Measurements from ENCODE around the gene CDH3. TPM values are rescaled to one million over a fixed set of nuclear protein-coding genes. Genes with fewer than 3 reads are reported as not detected.

The CDH3 gene
- total and polyA plus RNA-seq, 2 of the 8 experiments (the other 6 are each of a cell fraction or from before 2014, with no cell fraction given), result 146 to 171 TPM

DNA sequence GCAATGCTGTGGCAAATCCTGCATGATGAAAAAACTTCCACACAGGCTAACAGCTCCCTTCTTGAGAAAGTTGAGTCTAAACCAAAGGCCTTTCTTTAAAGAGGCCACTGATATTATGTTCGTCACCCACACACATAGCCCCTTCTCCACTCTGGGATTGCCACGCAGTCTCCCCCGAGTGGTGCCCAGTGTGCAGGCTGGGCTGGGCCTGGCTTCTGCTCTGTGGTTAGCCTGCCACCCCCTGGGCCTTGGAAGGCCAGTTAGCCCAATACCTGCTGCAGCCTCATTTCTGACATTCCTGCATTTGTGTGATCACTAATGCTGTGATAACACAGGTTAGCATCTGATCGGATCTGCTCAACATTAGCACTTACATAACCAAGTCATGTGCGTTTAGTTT lies 44.8 kb downstream of the CDH3 start:
- no peak overlapping the region for H2BK120ac ChIP-seq (replicated peaks; ENCODE audit: low read depth, low read length)
- H3K18ac ChIP-seq (ENCODE audit: extremely low read depth, low read length), result no peak overlapping the region
- no peak overlapping the region for H3K9ac ChIP-seq (replicated peaks in 1 of 4; ENCODE audit: extremely low read depth in 1 of 4, low read depth in 3 of 4, low read length in 3 of 4)
- TF ChIP-seq TEAD4 (IDR thresholded peaks at IDR 0.05; ENCODE audit: low read depth, low read length), result 0 out of 2 replicates have a peak, but pooled peaks have one; percentile 19
- TF ChIP-seq SAP30 (IDR thresholded peaks at IDR 0.05; ENCODE audit: insufficient read depth, insufficient replicate concordance, low read length), result no peak
- TF ChIP-seq USF2 (IDR thresholded peaks at IDR 0.05; ENCODE audit: low read length), result no peak
- peak; percentile 26 to 37; a peak in 3 of 4 replicates for TF ChIP-seq RAD21 (IDR thresholded peaks at IDR 0.05 in 1 of 2, conservative IDR thresholded peaks at IDR 0.05 in 1 of 2; ENCODE audit: low read depth in 2 of 2, low read length in 2 of 2)
- H3K23ac ChIP-seq (ENCODE audit: insufficient read length), result no peak overlapping the region
- H3K4me1 ChIP-seq (replicated peaks in 1 of 4; ENCODE audit: control insufficient read depth in 3 of 4, insufficient read depth in 4 of 4, low read length in 3 of 4), result no peaks in the 10 kb centered on the region
- no peaks in the 10 kb centered on the region for H3K9me3 ChIP-seq (ENCODE audit: insufficient read depth in 2 of 2, low read depth in 1 of 2, low read length in 1 of 2)
- no peak overlapping the region for H3K56ac ChIP-seq (replicated peaks; ENCODE audit: insufficient read length, low read depth, low read length)
- no peak for DNase-seq (ENCODE audit: low read depth in 1 of 2, low spot score in 2 of 2)
- 89% methylated on average over 5 of the region's 5 CpGs; no CpG with 5 or more reads in 1 of the 2 experiments for WGBS, 2 experiments (ENCODE audit: extremely low coverage in 1 of 2, insufficient coverage in 1 of 2, insufficient read length in 1 of 2, insufficient replicate concordance in 2 of 2, low coverage in 1 of 2, low lambda C conversion rate in 2 of 2, missing lambda C conversion rate in 1 of 2)
- peaks cover 27 to 77% (median 61%) of the 10 kb centered on the region in 4 experiments for H3K36me3 ChIP-seq (ENCODE audit: control insufficient read depth in 2 of 4, insufficient read depth in 4 of 4, low read length in 3 of 4)
- H2BK20ac ChIP-seq (ENCODE audit: low read length), result no peak overlapping the region
- no peak overlapping the region for H4K91ac ChIP-seq (replicated peaks; ENCODE audit: insufficient read length, low read length)
- H3K27me3 ChIP-seq (replicated peaks in 1 of 4; ENCODE audit: control insufficient read depth in 3 of 4, extremely low read depth in 1 of 4, insufficient read depth in 3 of 4, low read length in 3 of 4), result no peaks in the 10 kb centered on the region; a peak in 1 of 7 replicates
- ChIA-PET POLR2A (ENCODE audit: partially characterized antibody) (interaction anchor here (1.7 kb wide), 1 partner anchor 100 kb away, joined by 4 read pairs; no protein-coding TSS in a partner anchor), CTCF (ENCODE audit: partially characterized antibody) (interaction anchor here (1.1 to 3.4 kb wide), 4 partner anchors 8 to 162 kb away, joined by 3 to 16 read pairs (median 5); no protein-coding TSS in a partner anchor)
- peaks cover 0 to 3% of the 10 kb centered on the region in 2 experiments for H4K20me1 ChIP-seq (replicated peaks in 1 of 2; ENCODE audit: control insufficient read depth in 1 of 2, insufficient read depth in 2 of 2, low read length in 2 of 2)
- H4K8ac ChIP-seq (ENCODE audit: extremely low read depth, insufficient read depth, low read length), result no peak overlapping the region
- no peak for FAIRE-seq
- H2BK12ac ChIP-seq (ENCODE audit: low read depth, low read length), result no peak overlapping the region
- H3K23me2 ChIP-seq (ENCODE audit: low read depth, low read length), result 0 out of 2 replicates have a peak, but pooled peaks cover 2% of the 10 kb centered on the region
- no peak overlapping the region for H3K4me2 ChIP-seq (ENCODE audit: insufficient read depth in 1 of 2, low read depth in 2 of 2, low read length in 2 of 2)
- no peak overlapping the region for H3K4ac ChIP-seq (replicated peaks; ENCODE audit: insufficient read length, low read depth, low read length)
- H3K14ac ChIP-seq (ENCODE audit: insufficient read length), result no peak overlapping the region
- no peak overlapping the region for H2AK5ac ChIP-seq (ENCODE audit: low read depth, low read length)
- no peak overlapping the region for H3K27ac ChIP-seq (ENCODE audit: low read depth, low read length)
- H2AFZ ChIP-seq (ENCODE audit: low read length), result no peak overlapping the region
- H4K5ac ChIP-seq (ENCODE audit: insufficient read length, low read depth, low read length), result no peak overlapping the region
- H3K79me2 ChIP-seq (ENCODE audit: control insufficient read depth in 1 of 2, insufficient read depth in 2 of 2, low read length in 2 of 2), result no peaks in the 10 kb centered on the region
- no peak overlapping the region for H2BK15ac ChIP-seq (ENCODE audit: low read length)
- no peak overlapping the region; the same call in 1 of the 2 replicates for H2BK5ac ChIP-seq (ENCODE audit: low read depth, low read length)
- H3K4me3 ChIP-seq (ENCODE audit: extremely low read depth in 1 of 4, insufficient read depth in 2 of 4, low read depth in 3 of 4, low read length in 4 of 4), result no peak overlapping the region
- H3K79me1 ChIP-seq (ENCODE audit: low read depth, low read length), result no peaks in the 10 kb centered on the region
